DND-41 (cell line): ENCODE results near the gene PRR23C.

Source experiments
- ATAC-seq: fragments of 200-7000 bp; cut with Tn5 transposase; 3 replicates; pipeline ENCODE4 v1.9.1; 2021; ENCODE audit warnings: low read depth; ENCODE audit not compliant: insufficient read depth
- DNase-seq: peaks from one replicate; pipeline ENCODE4 v3.0.0-alpha.2; 2020
- H2AFZ ChIP-seq: 2 replicates; pipeline ENCODE4 v1.6.0; 2012; ENCODE audit warnings: low read depth, low read length
- H3K27ac ChIP-seq: 2 replicates; pipeline ENCODE4 v1.5.1; 2012; ENCODE audit warnings: low read length, inconsistent platforms
- H3K27me3 ChIP-seq: fragments of 200-600 bp; sonication (generic); 2 replicates; pipeline ENCODE4 v1.6.0; 2012; ENCODE audit warnings: low read length, mild to moderate bottlenecking, inconsistent platforms; ENCODE audit not compliant: insufficient read depth, poor library complexity
- H3K36me3 ChIP-seq: 2 replicates; pipeline ENCODE4 v1.5.1; 2012; ENCODE audit warnings: low read length, inconsistent platforms; ENCODE audit not compliant: insufficient read depth
- H3K4me1 ChIP-seq: 2 replicates; pipeline ENCODE4 v1.5.1; 2012; ENCODE audit warnings: mild to moderate bottlenecking, low read length; ENCODE audit not compliant: insufficient read depth
- H3K4me2 ChIP-seq: 2 replicates; pipeline ENCODE4 v1.6.0; 2012; ENCODE audit warnings: mild to moderate bottlenecking, moderate library complexity, low read length, inconsistent platforms; ENCODE audit not compliant: insufficient read depth
- H3K4me3 ChIP-seq, 2 experiments: fragments of 200-600 bp in 1 of 2; shearing (Covaris generic) in 1 of 2; 2 replicates each; pipeline ENCODE4 v1.5.1; 2012 to 2016; ENCODE audit warnings: inconsistent platforms in 2 of 2, low read length in 2 of 2, mild to moderate bottlenecking in 2 of 2, low read depth in 1 of 2, moderate library complexity in 1 of 2
- H3K79me2 ChIP-seq: 2 replicates; pipeline ENCODE4 v1.6.0; 2012; ENCODE audit warnings: low read length, inconsistent platforms; ENCODE audit not compliant: insufficient read depth
- H3K9ac ChIP-seq: 2 replicates; pipeline ENCODE4 v1.6.0; 2012; ENCODE audit warnings: low read depth, mild to moderate bottlenecking, inconsistent platforms, low read length, moderate library complexity
- H3K9me3 ChIP-seq: 2 replicates; pipeline ENCODE4 v1.5.1; 2012; ENCODE audit warnings: low read length, moderate library complexity, mild to moderate bottlenecking, inconsistent platforms; ENCODE audit not compliant: insufficient read depth, severe bottlenecking
- H4K20me1 ChIP-seq: 2 replicates; pipeline ENCODE4 v1.6.0; 2012; ENCODE audit warnings: low read length; ENCODE audit not compliant: insufficient read depth
- EZH2 ChIP-seq: IDR thresholded peaks from 3 replicates; pipeline ENCODE4 v1.6.1; 2012; ENCODE audit warnings: borderline replicate concordance, low read depth, mild to moderate bottlenecking, moderate library complexity, low read length, inconsistent platforms; ENCODE audit not compliant: severe bottlenecking
- TF ChIP-seq, protein P1 (sequence below): IDR thresholded peaks from 2 replicates; pipeline ENCODE4 v1.5.1; 2012; ENCODE audit warnings: borderline replicate concordance, low read length, moderate library complexity, mild to moderate bottlenecking; ENCODE audit not compliant: poor library complexity, severe bottlenecking; ENCODE audit errors: extremely low read depth

Gene PRR23C

GRCh38 chr3:139087621-139088020, 42.9 kb upstream of the PRR23C start:
- H3K27me3 ChIP-seq, result no peaks in the 10 kb centered on the region
- TF ChIP-seq, protein P1, sequence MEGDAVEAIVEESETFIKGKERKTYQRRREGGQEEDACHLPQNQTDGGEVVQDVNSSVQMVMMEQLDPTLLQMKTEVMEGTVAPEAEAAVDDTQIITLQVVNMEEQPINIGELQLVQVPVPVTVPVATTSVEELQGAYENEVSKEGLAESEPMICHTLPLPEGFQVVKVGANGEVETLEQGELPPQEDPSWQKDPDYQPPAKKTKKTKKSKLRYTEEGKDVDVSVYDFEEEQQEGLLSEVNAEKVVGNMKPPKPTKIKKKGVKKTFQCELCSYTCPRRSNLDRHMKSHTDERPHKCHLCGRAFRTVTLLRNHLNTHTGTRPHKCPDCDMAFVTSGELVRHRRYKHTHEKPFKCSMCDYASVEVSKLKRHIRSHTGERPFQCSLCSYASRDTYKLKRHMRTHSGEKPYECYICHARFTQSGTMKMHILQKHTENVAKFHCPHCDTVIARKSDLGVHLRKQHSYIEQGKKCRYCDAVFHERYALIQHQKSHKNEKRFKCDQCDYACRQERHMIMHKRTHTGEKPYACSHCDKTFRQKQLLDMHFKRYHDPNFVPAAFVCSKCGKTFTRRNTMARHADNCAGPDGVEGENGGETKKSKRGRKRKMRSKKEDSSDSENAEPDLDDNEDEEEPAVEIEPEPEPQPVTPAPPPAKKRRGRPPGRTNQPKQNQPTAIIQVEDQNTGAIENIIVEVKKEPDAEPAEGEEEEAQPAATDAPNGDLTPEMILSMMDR, result no peak
- TF ChIP-seq EZH2, result no peak
- no peaks in the 10 kb centered on the region for H3K4me1 ChIP-seq
- ATAC-seq, result no peak
- no peak overlapping the region for H2AFZ ChIP-seq
- no peak for DNase-seq
- H3K9me3 ChIP-seq, result no peaks in the 10 kb centered on the region
- H3K36me3 ChIP-seq, result no peaks in the 10 kb centered on the region
- no peaks in the 10 kb centered on the region for H4K20me1 ChIP-seq
- H3K79me2 ChIP-seq, result no peaks in the 10 kb centered on the region
- H3K4me2 ChIP-seq, result no peak overlapping the region
- no peak overlapping the region for H3K4me3 ChIP-seq
- H3K27ac ChIP-seq, result no peak overlapping the region
- no peak overlapping the region for H3K9ac ChIP-seq

DNA sequence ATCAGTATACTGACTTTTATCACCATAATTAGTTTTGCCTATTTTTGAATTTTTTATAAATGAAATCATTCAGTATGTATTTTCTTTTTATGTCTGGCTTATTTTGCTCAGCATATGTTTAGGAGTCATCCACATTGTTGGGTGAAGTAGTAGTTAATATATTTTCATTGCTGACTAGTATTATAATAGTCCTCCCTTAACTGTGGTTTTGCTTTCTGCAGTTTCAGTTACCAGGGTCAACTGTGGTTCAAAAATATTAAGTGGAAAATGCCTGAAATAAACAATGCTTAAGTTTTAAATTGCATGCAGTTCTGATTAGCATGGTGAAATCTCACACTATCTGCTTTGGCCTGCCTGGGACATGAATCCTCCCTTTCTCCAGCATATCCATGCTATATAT, 39.5 kb upstream of the PRR23C start:
- ATAC-seq (no peak), DNase-seq (no peak)
- H3K9ac ChIP-seq, result no peak overlapping the region
- H3K4me2 ChIP-seq, result no peak overlapping the region
- H3K4me1 ChIP-seq, result no peaks in the 10 kb centered on the region
- H2AFZ ChIP-seq, result no peak overlapping the region
- no peaks in the 10 kb centered on the region for H3K9me3 ChIP-seq
- no peaks in the 10 kb centered on the region for H3K79me2 ChIP-seq
- TF ChIP-seq EZH2, result no peak
- TF ChIP-seq, protein P1, result no peak
- no peaks in the 10 kb centered on the region for H3K36me3 ChIP-seq
- H4K20me1 ChIP-seq, result no peaks in the 10 kb centered on the region
- no peak overlapping the region for H3K27ac ChIP-seq
- H3K4me3 ChIP-seq, result no peak overlapping the region
- H3K27me3 ChIP-seq, result no peaks in the 10 kb centered on the region

GRCh38 chr3:139074565-139075115, 29.9 kb upstream of the PRR23C start:
- Histone ChIP-seq H3K4me1 (no peaks in the 10 kb centered on the region), H4K20me1 (no peaks in the 10 kb centered on the region), H2AFZ (no peak overlapping the region), H3K36me3 (no peaks in the 10 kb centered on the region), H3K9me3 (peaks cover 7% of the 10 kb centered on the region), H3K4me2 (no peak overlapping the region), H3K79me2 (no peaks in the 10 kb centered on the region), H3K4me3 (no peak overlapping the region), H3K27ac (no peak overlapping the region), H3K27me3 (no peaks in the 10 kb centered on the region), H3K9ac (no peak overlapping the region)
- no peak for TF ChIP-seq EZH2
- TF ChIP-seq, protein P1, result no peak
- ATAC-seq (no peak), DNase-seq (no peak)

DNA sequence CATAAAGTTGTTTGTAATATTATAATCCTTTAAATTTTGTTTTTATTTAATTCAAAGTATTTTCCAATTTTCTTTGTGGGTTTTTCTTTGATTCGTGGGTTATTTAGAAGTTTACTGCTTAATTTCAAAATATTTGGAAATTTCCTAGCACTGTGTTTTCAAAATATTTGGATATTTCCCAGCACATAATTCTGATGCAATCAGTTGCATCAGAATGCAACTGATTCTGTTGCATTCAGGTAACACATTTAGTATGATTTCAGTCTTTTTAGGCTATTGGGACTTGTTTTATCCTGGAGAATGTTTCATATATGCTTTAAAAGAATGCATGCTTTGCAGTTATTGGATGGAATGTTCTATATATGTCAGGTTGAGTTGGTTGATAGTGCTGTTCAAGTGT, 18.2 kb upstream of the PRR23C start:
- Histone ChIP-seq H3K4me2 (no peak overlapping the region), H2AFZ (no peak overlapping the region), H3K27ac (no peak overlapping the region), H3K9me3 (no peaks in the 10 kb centered on the region), H3K4me1 (no peaks in the 10 kb centered on the region), H3K27me3 (no peaks in the 10 kb centered on the region), H3K4me3 (no peak overlapping the region), H4K20me1 (no peaks in the 10 kb centered on the region), H3K9ac (no peak overlapping the region), H3K36me3 (no peaks in the 10 kb centered on the region), H3K79me2 (no peaks in the 10 kb centered on the region)
- DNase-seq (no peak), ATAC-seq (no peak)
- TF ChIP-seq, protein P1, result no peak
- TF ChIP-seq EZH2, result no peak
